Suprapubic skin (tissue), 4 donors: ENCODE measurements around the gene CHRNA5. TPM values are rescaled to one million over a fixed set of nuclear protein-coding genes. Genes with fewer than 3 reads are reported as not detected.

Experiments
- DNase-seq, 2 donors: peaks; one replicate each; pipeline ENCODE4 v3.0.0-alpha.2; 2019; ENCODE audit warnings: low spot score in 2 of 2
- H3K27ac ChIP-seq: fragments of 200-600 bp; sonication (generic); one replicate; pipeline ENCODE4 v1.5.1; 2019
- H3K27me3 ChIP-seq: fragments of 200-600 bp; sonication (generic); one replicate; pipeline ENCODE4 v1.5.1; 2019
- H3K36me3 ChIP-seq: fragments of 200-600 bp; sonication (generic); one replicate; pipeline ENCODE4 v1.5.1; 2019
- H3K4me1 ChIP-seq: fragments of 200-600 bp; sonication (generic); one replicate; pipeline ENCODE4 v1.5.1; 2019
- H3K4me3 ChIP-seq: fragments of 200-600 bp; sonication (generic); one replicate; pipeline ENCODE4 v1.5.1; 2019; ENCODE audit warnings: mild to moderate bottlenecking
- H3K9me3 ChIP-seq: fragments of 200-600 bp; sonication (generic); one replicate; pipeline ENCODE4 v1.5.1; 2019
- CTCF ChIP-seq, 2 donors: fragments of 200-600 bp in 1 of 2; fragments of 450-650 bp in 1 of 2; sonication (generic) in 1 of 2; IDR thresholded peaks; one replicate each; pipeline ENCODE4 v1.5.1; 2016 to 2019; ENCODE audit warnings: antibody characterized with exemption in 2 of 2, mild to moderate bottlenecking in 1 of 2, moderate library complexity in 1 of 2
- EP300 ChIP-seq: sonication (generic); formaldehyde crosslinking; IDR thresholded peaks from one replicate; pipeline ENCODE4 v1.6.1; 2017; ENCODE audit warnings: antibody characterized with exemption
- POLR2A ChIP-seq, 2 donors: fragments of 450-650 bp; IDR thresholded peaks; one replicate each; pipeline ENCODE4 v1.6.1; 2017; ENCODE audit warnings: antibody characterized with exemption in 2 of 2, mild to moderate bottlenecking in 2 of 2, moderate library complexity in 2 of 2
- POLR2AphosphoS5 ChIP-seq, 3 donors: sonication (generic); formaldehyde crosslinking; IDR thresholded peaks; one replicate each; pipeline ENCODE4 v1.6.1; 2017; ENCODE audit warnings: antibody characterized with exemption in 3 of 3
- WGBS: methylation state at CpG from one replicate; pipeline ENCODE4 v1.1.5; 2018; 5-methylcytosine and 5-hydroxymethylcytosine counted together
- total RNA-seq, 4 donors: library from RNA; depleted of rRNA; stranded (reverse); fragments of >200 nt; gene quantifications; one replicate each; pipeline ENCODE4 v1.1.0, GENCODE V29; 2016

CHRNA5 gene
- total RNA-seq, 4 donors from 2014 or later: 0.72 to 2.8 (median 1.4) TPM

- Histone ChIP-seq H3K4me1 (peaks cover 10% of the 10 kb centered on the region), H3K27me3 (peaks cover 32% of the 10 kb centered on the region), H3K36me3 (no peaks in the 10 kb centered on the region), H3K9me3 (no peaks in the 10 kb centered on the region), H3K27ac (no peak overlapping the region), H3K4me3 (no peak overlapping the region)
- DNase-seq: peak in 1 of 2 donors; percentile 32
- WGBS: 49% methylated on average over 6 of the region's 6 CpGs
- TF ChIP-seq POLR2A (IDR thresholded peaks at IDR 0.05) (no peak), POLR2AphosphoS5 (IDR thresholded peaks at IDR 0.05) (no peak), CTCF (IDR thresholded peaks at IDR 0.05) (no peak), EP300 (no peak)
These were observed 62.9 kb downstream of the CHRNA5 start for GRCh38 chr15:78628227-78628626.

DNA sequence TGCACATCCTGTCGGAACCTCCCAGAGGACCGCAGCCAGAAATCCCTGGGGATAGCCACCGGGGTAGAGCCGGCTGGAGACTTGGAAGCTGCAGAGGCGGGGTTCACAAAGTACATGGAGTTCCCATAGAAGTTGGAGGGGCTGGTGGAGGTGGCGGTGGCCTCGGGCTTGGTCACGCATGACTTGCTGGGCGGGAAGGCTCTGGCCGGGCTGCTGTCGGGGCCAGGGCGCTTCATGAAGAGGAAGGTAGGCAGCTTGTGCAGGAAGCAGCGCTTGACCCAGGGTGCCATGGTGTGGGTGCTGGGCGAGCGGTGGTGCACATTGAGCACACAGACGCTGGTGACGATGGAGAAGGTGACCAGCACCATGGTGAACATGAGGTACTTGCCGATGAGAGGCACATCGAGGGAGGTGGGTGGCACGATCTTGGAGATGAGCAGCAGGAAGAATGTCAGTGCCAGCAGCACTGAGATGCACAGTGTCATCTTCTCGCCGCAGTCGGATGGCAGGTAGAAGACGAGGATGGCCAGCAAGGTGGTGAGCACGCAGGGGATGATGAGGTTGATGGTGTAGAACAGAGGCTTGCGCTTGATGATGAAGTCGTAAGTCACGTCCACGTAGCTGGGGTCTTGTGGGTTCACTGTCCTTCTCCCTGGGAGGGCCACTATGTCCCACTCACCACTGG, 63.9 kb downstream of the CHRNA5 start:
- DNase-seq: peak in 1 of 2 donors; percentile 67
- Histone ChIP-seq H3K27me3 (peaks cover 29% of the 10 kb centered on the region), H3K9me3 (peaks cover 6% of the 10 kb centered on the region), H3K4me1 (peaks cover 10% of the 10 kb centered on the region), H3K27ac (no peak overlapping the region), H3K36me3 (no peaks in the 10 kb centered on the region), H3K4me3 (no peak overlapping the region)
- WGBS: 76% methylated on average over 29 of the region's 29 CpGs
- TF ChIP-seq CTCF (IDR thresholded peaks at IDR 0.05) (no peak), EP300 (no peak), POLR2AphosphoS5 (IDR thresholded peaks at IDR 0.05) (no peak), POLR2A (IDR thresholded peaks at IDR 0.05) (no peak)

DNA sequence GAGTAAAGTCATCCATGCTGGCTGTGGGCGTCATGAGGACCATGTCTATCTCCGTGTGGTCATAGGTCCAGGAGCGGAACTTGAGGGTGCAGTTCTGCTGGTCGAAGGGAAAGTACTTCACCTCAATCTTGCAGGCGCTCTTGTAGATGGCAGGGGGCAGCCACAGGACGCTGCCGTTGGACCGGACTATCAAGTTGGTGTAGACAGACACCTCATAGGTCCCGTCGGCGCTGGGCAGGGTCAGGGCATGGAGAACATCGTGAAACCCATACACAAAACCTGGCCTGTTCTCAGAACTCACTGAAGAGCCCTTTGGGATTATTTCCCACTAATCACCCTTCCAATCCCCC, 64.4 kb downstream of the CHRNA5 start:
- Histone ChIP-seq H3K27ac (no peak overlapping the region), H3K4me3 (no peak overlapping the region), H3K36me3 (no peaks in the 10 kb centered on the region), H3K4me1 (peaks cover 10% of the 10 kb centered on the region), H3K27me3 (peaks cover 26% of the 10 kb centered on the region), H3K9me3 (peaks cover 6% of the 10 kb centered on the region)
- WGBS: 92% methylated on average over 8 of the region's 12 CpGs
- no peak for DNase-seq
- no peak for TF ChIP-seq CTCF (IDR thresholded peaks at IDR 0.05)
- no peak for TF ChIP-seq POLR2A (IDR thresholded peaks at IDR 0.05)
- TF ChIP-seq EP300: no peak
- no peak for TF ChIP-seq POLR2AphosphoS5 (IDR thresholded peaks at IDR 0.05)

- peaks cover 6% of the 10 kb centered on the region for H3K9me3 ChIP-seq
- H3K4me1 ChIP-seq: peaks cover 10% of the 10 kb centered on the region
- peaks cover 22% of the 10 kb centered on the region for H3K27me3 ChIP-seq
- peak in 1 of 2 donors; percentile 56 for DNase-seq
- H3K36me3 ChIP-seq: no peaks in the 10 kb centered on the region
- H3K27ac ChIP-seq: no peak overlapping the region
- TF ChIP-seq POLR2A (IDR thresholded peaks at IDR 0.05) (no peak), EP300 (no peak), POLR2AphosphoS5 (IDR thresholded peaks at IDR 0.05) (no peak), CTCF (IDR thresholded peaks at IDR 0.05) (no peak)
- no peak overlapping the region for H3K4me3 ChIP-seq
- WGBS: 96% methylated on average over 1 of the region's 9 CpGs
These were observed 65.7 kb downstream of the CHRNA5 start for GRCh38 chr15:78630886-78631633.

GRCh38 chr15:78633348-78633747, 68.0 kb downstream of the CHRNA5 start:
- 98% methylated on average over 2 of the region's 2 CpGs for WGBS
- DNase-seq: no peak
- TF ChIP-seq CTCF (IDR thresholded peaks at IDR 0.05) (no peak), POLR2A (IDR thresholded peaks at IDR 0.05) (no peak), EP300 (no peak), POLR2AphosphoS5 (IDR thresholded peaks at IDR 0.05) (no peak)

More at GRCh38 chr15:78633348-78633747, 68.0 kb downstream of the CHRNA5 start:
- Histone ChIP-seq H3K4me1 (peaks cover 7% of the 10 kb centered on the region), H3K4me3 (no peak overlapping the region), H3K9me3 (peaks cover 6% of the 10 kb centered on the region), H3K27ac (no peak overlapping the region), H3K27me3 (peaks cover 15% of the 10 kb centered on the region), H3K36me3 (no peaks in the 10 kb centered on the region)
